Cardiac muscle cell (in vitro differentiated cells and primary cell): ENCODE measurements around the gene PI3. TPM values are rescaled to one million over a fixed set of nuclear protein-coding genes. Genes with fewer than 3 reads are reported as not detected.

Source experiments
- DNase-seq, 2 donors: peaks; one replicate each; pipeline versions ENCODE4 v3.0.0 to v3.0.0-alpha.2; 2010 to 2017; ENCODE audit warnings: low read depth in 1 of 2, low spot score in 1 of 2
- H3K27ac ChIP-seq: fragments of 200-600 bp; sonication (generic); 2 replicates; pipeline ENCODE4 v1.5.1; 2016
- H3K27me3 ChIP-seq: fragments of 200-600 bp; sonication (generic); 2 replicates; pipeline ENCODE4 v1.6.0; 2016; ENCODE audit warnings: control low read depth
- H3K36me3 ChIP-seq: fragments of 200-600 bp; sonication (generic); 2 replicates; pipeline ENCODE4 v1.5.1; 2016; ENCODE audit warnings: control low read depth
- H3K4me1 ChIP-seq: fragments of 200-600 bp; sonication (generic); 2 replicates; pipeline ENCODE4 v1.8.1; 2017; ENCODE audit warnings: low read depth, mild to moderate bottlenecking, mixed run types
- H3K4me3 ChIP-seq: fragments of 200-600 bp; sonication (generic); 2 replicates; pipeline ENCODE4 v1.5.1; 2016; ENCODE audit warnings: mild to moderate bottlenecking
- H3K9me3 ChIP-seq: fragments of 200-600 bp; sonication (generic); 2 replicates; pipeline ENCODE4 v1.5.1; 2017; ENCODE audit warnings: low read depth, mild to moderate bottlenecking, control low read depth
- polyA plus RNA-seq: library from polyadenylated mRNA; unstranded; fragments of >200 nt; fragmentation: Nextera tagmentation; extraction: Ambion mirVana; gene quantifications from 2 replicates; pipeline ENCODE4 v1.2.1, GENCODE V29; 2016
- total RNA-seq: library from RNA; depleted of rRNA; stranded (reverse); fragments of >200 nt; gene quantifications from 2 replicates; pipeline ENCODE4 v1.2.3, GENCODE V29; 2016
- TF ChIP-seq, protein P1 (sequence below): IDR thresholded peaks from 2 replicates; pipeline ENCODE4 v1.5.1; 2012; ENCODE audit warnings: low read depth, mild to moderate bottlenecking, low read length

Gene PI3
- total and polyA plus RNA-seq, 2 experiments from 2014 or later: not detected

DNA sequence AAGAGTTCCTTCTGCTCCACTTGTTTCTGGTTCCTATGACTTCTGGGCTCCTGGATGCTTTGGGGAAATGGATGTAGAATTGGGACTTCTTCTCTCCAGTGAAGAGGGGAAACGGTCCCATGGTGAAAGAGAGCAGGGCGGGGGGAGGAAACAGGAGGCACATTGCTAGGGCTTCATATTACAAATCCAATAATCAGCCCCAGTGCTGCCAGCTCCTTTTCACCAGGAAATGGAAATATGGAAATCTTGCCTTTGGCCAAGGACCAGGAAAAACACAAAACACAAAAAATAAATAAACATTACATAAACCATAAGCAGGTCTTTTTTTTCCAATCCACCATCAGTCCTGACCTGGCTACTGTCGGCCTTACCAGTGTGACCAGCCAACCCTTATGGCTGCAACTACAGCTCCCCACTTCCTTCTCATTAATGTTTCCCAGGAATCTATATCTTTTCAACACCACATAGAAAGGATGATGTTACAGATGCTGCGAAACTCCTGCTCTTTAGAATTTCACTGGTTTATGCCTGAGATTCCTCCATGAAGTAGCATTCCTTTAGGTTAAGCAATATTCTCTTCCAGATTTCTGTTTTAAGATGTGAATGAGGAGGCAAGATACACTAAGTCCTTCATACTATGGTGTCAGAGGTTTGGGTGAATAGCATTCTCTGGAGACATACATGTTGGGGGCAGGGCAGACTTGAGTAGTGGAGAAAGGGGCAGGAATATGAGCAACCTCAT, 2.0 kb downstream of the PI3 start:
- Histone ChIP-seq H3K27ac (no peak overlapping the region), H3K9me3 (no peaks in the 10 kb centered on the region), H3K4me1 (no peaks in the 10 kb centered on the region), H3K27me3 (no peaks in the 10 kb centered on the region), H3K4me3 (no peak overlapping the region), H3K36me3 (no peaks in the 10 kb centered on the region)
- peak in 1 of 2 donors; percentile 29 for DNase-seq
- TF ChIP-seq, protein P1, sequence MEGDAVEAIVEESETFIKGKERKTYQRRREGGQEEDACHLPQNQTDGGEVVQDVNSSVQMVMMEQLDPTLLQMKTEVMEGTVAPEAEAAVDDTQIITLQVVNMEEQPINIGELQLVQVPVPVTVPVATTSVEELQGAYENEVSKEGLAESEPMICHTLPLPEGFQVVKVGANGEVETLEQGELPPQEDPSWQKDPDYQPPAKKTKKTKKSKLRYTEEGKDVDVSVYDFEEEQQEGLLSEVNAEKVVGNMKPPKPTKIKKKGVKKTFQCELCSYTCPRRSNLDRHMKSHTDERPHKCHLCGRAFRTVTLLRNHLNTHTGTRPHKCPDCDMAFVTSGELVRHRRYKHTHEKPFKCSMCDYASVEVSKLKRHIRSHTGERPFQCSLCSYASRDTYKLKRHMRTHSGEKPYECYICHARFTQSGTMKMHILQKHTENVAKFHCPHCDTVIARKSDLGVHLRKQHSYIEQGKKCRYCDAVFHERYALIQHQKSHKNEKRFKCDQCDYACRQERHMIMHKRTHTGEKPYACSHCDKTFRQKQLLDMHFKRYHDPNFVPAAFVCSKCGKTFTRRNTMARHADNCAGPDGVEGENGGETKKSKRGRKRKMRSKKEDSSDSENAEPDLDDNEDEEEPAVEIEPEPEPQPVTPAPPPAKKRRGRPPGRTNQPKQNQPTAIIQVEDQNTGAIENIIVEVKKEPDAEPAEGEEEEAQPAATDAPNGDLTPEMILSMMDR: no peak

- H3K27me3 ChIP-seq: no peaks in the 10 kb centered on the region
- H3K27ac ChIP-seq: no peak overlapping the region
- no peaks in the 10 kb centered on the region for H3K9me3 ChIP-seq
- H3K4me3 ChIP-seq: no peak overlapping the region
- H3K36me3 ChIP-seq: no peaks in the 10 kb centered on the region
- H3K4me1 ChIP-seq: no peaks in the 10 kb centered on the region
- TF ChIP-seq, protein P1: no peak
- DNase-seq: no peak
These were observed 4.5 kb downstream of the PI3 start for GRCh38 chr20:45179166-45179565.

GRCh38 chr20:45181639-45182038, 6.9 kb downstream of the PI3 start:
- Histone ChIP-seq H3K4me3 (no peak overlapping the region), H3K27ac (no peak overlapping the region), H3K9me3 (no peaks in the 10 kb centered on the region), H3K27me3 (no peaks in the 10 kb centered on the region), H3K4me1 (no peaks in the 10 kb centered on the region), H3K36me3 (no peaks in the 10 kb centered on the region)
- TF ChIP-seq, protein P1: no peak
- no peak for DNase-seq

DNA sequence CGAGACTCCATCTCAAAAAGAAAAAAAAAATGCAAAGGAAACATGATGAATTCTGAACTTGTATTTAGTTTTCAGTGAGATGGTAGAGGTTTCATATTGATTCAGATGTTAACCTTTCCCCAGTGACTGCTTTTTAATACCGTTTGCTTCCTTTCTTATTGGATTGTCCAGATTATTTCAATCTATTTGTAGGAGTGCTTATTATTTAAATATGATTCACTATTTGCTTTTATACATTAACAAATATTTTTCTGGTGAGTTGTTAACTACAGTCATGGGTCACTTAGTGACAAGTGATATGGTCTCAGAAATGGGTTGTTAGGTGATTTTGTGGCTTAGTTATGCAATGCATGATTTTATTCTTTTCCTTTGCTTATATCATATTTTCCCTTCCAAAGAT, 8.4 kb downstream of the PI3 start:
- H3K4me1 ChIP-seq: no peaks in the 10 kb centered on the region
- no peaks in the 10 kb centered on the region for H3K9me3 ChIP-seq
- TF ChIP-seq, protein P1: no peak
- no peak overlapping the region for H3K4me3 ChIP-seq
- no peak overlapping the region for H3K27ac ChIP-seq
- no peaks in the 10 kb centered on the region for H3K36me3 ChIP-seq
- DNase-seq: no peak
- no peaks in the 10 kb centered on the region for H3K27me3 ChIP-seq

GRCh38 chr20:45187693-45188092, 13.0 kb downstream of the PI3 start:
- TF ChIP-seq, protein P1: no peak
- H3K27ac ChIP-seq: no peak overlapping the region
- H3K36me3 ChIP-seq: no peaks in the 10 kb centered on the region
- H3K4me3 ChIP-seq: no peak overlapping the region
- H3K27me3 ChIP-seq: no peaks in the 10 kb centered on the region
- no peak for DNase-seq
- H3K4me1 ChIP-seq: no peaks in the 10 kb centered on the region
- H3K9me3 ChIP-seq: no peaks in the 10 kb centered on the region
